ENCODE measurements around the gene RECQL5.

The RECQL5 gene

GRCh38 chr17:75676461-75676860, 9.5 kb upstream of the RECQL5 start:
- no peak for DNase-seq (ENCODE audit: low spot score in 2 of 2)
- H3K4me3 Mint-ChIP-seq = no peak overlapping the region
- ATAC-seq (ENCODE audit: low read depth) = no peak
- no peaks in the 10 kb centered on the region for H3K27me3 Mint-ChIP-seq
- H3K4me1 Mint-ChIP-seq = no peaks in the 10 kb centered on the region
- H3K27ac Mint-ChIP-seq = no peak overlapping the region
- no peaks in the 10 kb centered on the region for H3K9me3 Mint-ChIP-seq
- H3K36me3 Mint-ChIP-seq = peaks cover 6% of the 10 kb centered on the region

GRCh38 chr17:75673487-75673886, 6.5 kb upstream of the RECQL5 start:
- DNase-seq (ENCODE audit: low spot score in 2 of 2) = no peak
- ATAC-seq (ENCODE audit: low read depth) = no peak
- Mint-ChIP-seq H3K4me1 (peaks cover 9% of the 10 kb centered on the region), H3K4me3 (no peak overlapping the region), H3K27ac (no peak overlapping the region), H3K27me3 (no peaks in the 10 kb centered on the region), H3K36me3 (peaks cover 15% of the 10 kb centered on the region), H3K9me3 (no peaks in the 10 kb centered on the region)

- H3K27ac Mint-ChIP-seq = no peak overlapping the region
- H3K4me1 Mint-ChIP-seq = peaks cover 12% of the 10 kb centered on the region
- H3K36me3 Mint-ChIP-seq = peaks cover 18% of the 10 kb centered on the region
- DNase-seq (ENCODE audit: low spot score in 2 of 2) (no peak), ATAC-seq (ENCODE audit: low read depth) (no peak)
- H3K9me3 Mint-ChIP-seq = no peaks in the 10 kb centered on the region
- H3K4me3 Mint-ChIP-seq = no peak overlapping the region
- H3K27me3 Mint-ChIP-seq = no peaks in the 10 kb centered on the region
These were observed 5.1 kb upstream of the RECQL5 start for GRCh38 chr17:75672011-75672410.

GRCh38 chr17:75670868-75671267, 3.9 kb upstream of the RECQL5 start:
- peaks cover 18% of the 10 kb centered on the region for H3K36me3 Mint-ChIP-seq
- ATAC-seq (ENCODE audit: low read depth) = no peak
- peaks cover 13% of the 10 kb centered on the region for H3K4me1 Mint-ChIP-seq
- H3K27ac Mint-ChIP-seq = no peak overlapping the region
- no peak for DNase-seq (ENCODE audit: low spot score in 2 of 2)
- H3K27me3 Mint-ChIP-seq = no peaks in the 10 kb centered on the region
- H3K9me3 Mint-ChIP-seq = no peaks in the 10 kb centered on the region
- no peak overlapping the region for H3K4me3 Mint-ChIP-seq

- ATAC-seq (ENCODE audit: low read depth) (no peak), DNase-seq (ENCODE audit: low spot score in 2 of 2) (no peak)
- peaks cover 23% of the 10 kb centered on the region for H3K4me1 Mint-ChIP-seq
- peaks cover 18% of the 10 kb centered on the region for H3K36me3 Mint-ChIP-seq
- H3K4me3 Mint-ChIP-seq = no peak overlapping the region
- H3K27ac Mint-ChIP-seq = peak overlapping the region; percentile 67
- H3K9me3 Mint-ChIP-seq = no peaks in the 10 kb centered on the region
- H3K27me3 Mint-ChIP-seq = no peaks in the 10 kb centered on the region
These were observed 1.5 kb upstream of the RECQL5 start for GRCh38 chr17:75668489-75668888.

- Mint-ChIP-seq H3K4me1 (peaks cover 23% of the 10 kb centered on the region), H3K27me3 (no peaks in the 10 kb centered on the region), H3K4me3 (no peak overlapping the region), H3K27ac (no peak overlapping the region), H3K9me3 (no peaks in the 10 kb centered on the region), H3K36me3 (peaks cover 18% of the 10 kb centered on the region)
- no peak for DNase-seq (ENCODE audit: low spot score in 2 of 2)
- ATAC-seq (ENCODE audit: low read depth) = no peak
These were observed 871 bp upstream of the RECQL5 start for GRCh38 chr17:75667825-75668224.

- H3K4me3 Mint-ChIP-seq = peak overlapping the region; percentile 32
- no peak overlapping the region for H3K27ac Mint-ChIP-seq
- ATAC-seq (ENCODE audit: low read depth) (no peak), DNase-seq (ENCODE audit: low spot score in 2 of 2) (no peak)
- H3K36me3 Mint-ChIP-seq = peaks cover 15% of the 10 kb centered on the region
- H3K9me3 Mint-ChIP-seq = no peaks in the 10 kb centered on the region
- H3K4me1 Mint-ChIP-seq = peaks cover 25% of the 10 kb centered on the region
- no peaks in the 10 kb centered on the region for H3K27me3 Mint-ChIP-seq
These were observed 973 bp downstream of the RECQL5 start for GRCh38 chr17:75665981-75666380.

GRCh38 chr17:75664099-75664549, 2.8 kb downstream of the RECQL5 start:
- Mint-ChIP-seq H3K9me3 (no peaks in the 10 kb centered on the region), H3K4me3 (peak overlapping the region; percentile 55), H3K27ac (peak overlapping the region; percentile 97), H3K27me3 (no peaks in the 10 kb centered on the region), H3K4me1 (peaks cover 19% of the 10 kb centered on the region), H3K36me3 (peaks cover 7% of the 10 kb centered on the region)
- ATAC-seq (ENCODE audit: low read depth) (peak; percentile 82), DNase-seq (ENCODE audit: low spot score in 2 of 2) (peak; percentile 24 to 69)

GRCh38 chr17:75662511-75662910, 4.4 kb downstream of the RECQL5 start:
- no peak overlapping the region for H3K4me3 Mint-ChIP-seq
- ATAC-seq (ENCODE audit: low read depth) (no peak), DNase-seq (ENCODE audit: low spot score in 2 of 2) (no peak)
- no peak overlapping the region for H3K27ac Mint-ChIP-seq
- no peaks in the 10 kb centered on the region for H3K9me3 Mint-ChIP-seq
- H3K4me1 Mint-ChIP-seq = peaks cover 15% of the 10 kb centered on the region
- no peaks in the 10 kb centered on the region for H3K27me3 Mint-ChIP-seq
- H3K36me3 Mint-ChIP-seq = peaks cover 8% of the 10 kb centered on the region

GRCh38 chr17:75661531-75661930, 5.4 kb downstream of the RECQL5 start:
- ATAC-seq (ENCODE audit: low read depth) = no peak
- Mint-ChIP-seq H3K27ac (no peak overlapping the region), H3K36me3 (peaks cover 8% of the 10 kb centered on the region), H3K4me1 (peaks cover 15% of the 10 kb centered on the region), H3K4me3 (no peak overlapping the region), H3K27me3 (no peaks in the 10 kb centered on the region), H3K9me3 (no peaks in the 10 kb centered on the region)
- DNase-seq (ENCODE audit: low spot score in 2 of 2) = no peak

- DNase-seq (ENCODE audit: low spot score in 2 of 2) (no peak), ATAC-seq (ENCODE audit: low read depth) (no peak)
- H3K27ac Mint-ChIP-seq = no peak overlapping the region
- peaks cover 5% of the 10 kb centered on the region for H3K4me1 Mint-ChIP-seq
- no peaks in the 10 kb centered on the region for H3K9me3 Mint-ChIP-seq
- H3K36me3 Mint-ChIP-seq = peaks cover 14% of the 10 kb centered on the region
- H3K4me3 Mint-ChIP-seq = no peak overlapping the region
- no peaks in the 10 kb centered on the region for H3K27me3 Mint-ChIP-seq
These were observed 8.7 kb downstream of the RECQL5 start for GRCh38 chr17:75658237-75658636.

- peaks cover 4% of the 10 kb centered on the region for H3K4me1 Mint-ChIP-seq
- ATAC-seq (ENCODE audit: low read depth) = no peak
- H3K36me3 Mint-ChIP-seq = peaks cover 20% of the 10 kb centered on the region
- H3K27ac Mint-ChIP-seq = no peak overlapping the region
- no peaks in the 10 kb centered on the region for H3K27me3 Mint-ChIP-seq
- no peak overlapping the region for H3K4me3 Mint-ChIP-seq
- no peak for DNase-seq (ENCODE audit: low spot score in 2 of 2)
- H3K9me3 Mint-ChIP-seq = no peaks in the 10 kb centered on the region
These were observed 12.8 kb downstream of the RECQL5 start for GRCh38 chr17:75654176-75654575.

- Mint-ChIP-seq H3K4me3 (no peak overlapping the region), H3K27ac (peak overlapping the region; percentile 23), H3K27me3 (no peaks in the 10 kb centered on the region), H3K9me3 (no peaks in the 10 kb centered on the region), H3K36me3 (peaks cover 19% of the 10 kb centered on the region), H3K4me1 (peaks cover 4% of the 10 kb centered on the region)
- DNase-seq (ENCODE audit: low spot score in 2 of 2) (peak in 1 of 2 donors; percentile 29), ATAC-seq (ENCODE audit: low read depth) (peak; percentile 76)
These were observed 13.9 kb downstream of the RECQL5 start for GRCh38 chr17:75652934-75653549.

GRCh38 chr17:75652341-75652740, 14.6 kb downstream of the RECQL5 start:
- Mint-ChIP-seq H3K9me3 (no peaks in the 10 kb centered on the region), H3K4me1 (peaks cover 4% of the 10 kb centered on the region), H3K27ac (no peak overlapping the region), H3K36me3 (peaks cover 19% of the 10 kb centered on the region), H3K27me3 (no peaks in the 10 kb centered on the region), H3K4me3 (no peak overlapping the region)
- DNase-seq (ENCODE audit: low spot score in 2 of 2) (no peak), ATAC-seq (ENCODE audit: low read depth) (no peak)

GRCh38 chr17:75650874-75651273, 16.1 kb downstream of the RECQL5 start:
- no peak overlapping the region for H3K27ac Mint-ChIP-seq
- DNase-seq (ENCODE audit: low spot score in 2 of 2) (no peak), ATAC-seq (ENCODE audit: low read depth) (no peak)
- H3K36me3 Mint-ChIP-seq = peaks cover 19% of the 10 kb centered on the region
- no peak overlapping the region for H3K4me3 Mint-ChIP-seq
- no peaks in the 10 kb centered on the region for H3K27me3 Mint-ChIP-seq
- H3K4me1 Mint-ChIP-seq = peaks cover 4% of the 10 kb centered on the region
- no peaks in the 10 kb centered on the region for H3K9me3 Mint-ChIP-seq

Data from memory B cell (primary cell).